Fibroblast of skin of right biceps (primary cell): ENCODE measurements around the gene DPH5.
"Not testable (repeated sequence)": the region's sequence is repeated elsewhere in the genome, so short reads cannot be mapped to it uniquely, and the experiment has no call there.

Source experiments
- DNase-seq: peaks from one replicate; pipeline ENCODE4 v3.0.0-alpha.2; 2013

Gene DPH5

GRCh38 chr1:100976936-100977335, 48.6 kb downstream of the DPH5 start:
- no peak for DNase-seq

GRCh38 chr1:100972185-100972584, 53.4 kb downstream of the DPH5 start:
- no peak for DNase-seq

- DNase-seq = no peak
Observed at GRCh38 chr1:100971021-100971420, 54.6 kb downstream of the DPH5 start.

GRCh38 chr1:100969327-100969726, 56.3 kb downstream of the DPH5 start:
- DNase-seq = no peak

- no peak for DNase-seq
Observed at GRCh38 chr1:100968621-100969020, 57.0 kb downstream of the DPH5 start.

- no peak for DNase-seq
Observed at GRCh38 chr1:100960098-100960497, 65.5 kb downstream of the DPH5 start.

GRCh38 chr1:100959502-100960060, 66.0 kb downstream of the DPH5 start:
- DNase-seq = peak; percentile 20

GRCh38 chr1:100955322-100955721, 70.3 kb downstream of the DPH5 start:
- DNase-seq = peak; percentile 91

GRCh38 chr1:100953960-100954730, 71.4 kb downstream of the DPH5 start:
- no peak for DNase-seq

- not testable (repeated sequence) for DNase-seq
Observed at GRCh38 chr1:100952970-100953369, 72.6 kb downstream of the DPH5 start.

- DNase-seq = no peak
Observed at GRCh38 chr1:100952104-100952745, 73.4 kb downstream of the DPH5 start.

GRCh38 chr1:100950781-100951180, 74.8 kb downstream of the DPH5 start:
- peak; percentile 81 for DNase-seq

- no peak for DNase-seq
Observed at GRCh38 chr1:100950337-100950736, 75.2 kb downstream of the DPH5 start.

- DNase-seq = not testable (repeated sequence)
Observed at GRCh38 chr1:100949515-100950158, 75.9 kb downstream of the DPH5 start.

- DNase-seq = not testable (repeated sequence)
Observed at GRCh38 chr1:100948721-100949405, 76.7 kb downstream of the DPH5 start.

GRCh38 chr1:100947816-100948215, 77.8 kb downstream of the DPH5 start:
- not testable (repeated sequence) for DNase-seq

- DNase-seq = not testable (repeated sequence)
Observed at GRCh38 chr1:100946064-100946463, 79.5 kb downstream of the DPH5 start.

GRCh38 chr1:100943533-100943932, 82.1 kb downstream of the DPH5 start:
- DNase-seq = peak; percentile 17

GRCh38 chr1:100942304-100943046, 83.1 kb downstream of the DPH5 start:
- no peak for DNase-seq

- no peak for DNase-seq
Observed at GRCh38 chr1:100941580-100942216, 83.9 kb downstream of the DPH5 start.

GRCh38 chr1:100941098-100941527, 84.5 kb downstream of the DPH5 start:
- DNase-seq = no peak
